NCI-H510A (cell line): Measurements from ENCODE around the gene OR51B4.
"Not testable (repeated sequence)": the region's sequence is repeated elsewhere in the genome, so short reads cannot be mapped to it uniquely, and the experiment has no call there.

Source experiments
- DNase-seq: peaks from one replicate; lab custom pipeline; 2025; lab: John Stamatoyannopoulos, UW

The OR51B4 gene, protein sequence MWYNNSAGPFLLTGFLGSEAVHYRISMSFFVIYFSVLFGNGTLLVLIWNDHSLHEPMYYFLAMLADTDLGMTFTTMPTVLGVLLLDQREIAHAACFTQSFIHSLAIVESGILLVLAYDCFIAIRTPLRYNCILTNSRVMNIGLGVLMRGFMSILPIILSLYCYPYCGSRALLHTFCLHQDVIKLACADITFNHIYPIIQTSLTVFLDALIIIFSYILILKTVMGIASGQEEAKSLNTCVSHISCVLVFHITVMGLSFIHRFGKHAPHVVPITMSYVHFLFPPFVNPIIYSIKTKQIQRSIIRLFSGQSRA

DNA sequence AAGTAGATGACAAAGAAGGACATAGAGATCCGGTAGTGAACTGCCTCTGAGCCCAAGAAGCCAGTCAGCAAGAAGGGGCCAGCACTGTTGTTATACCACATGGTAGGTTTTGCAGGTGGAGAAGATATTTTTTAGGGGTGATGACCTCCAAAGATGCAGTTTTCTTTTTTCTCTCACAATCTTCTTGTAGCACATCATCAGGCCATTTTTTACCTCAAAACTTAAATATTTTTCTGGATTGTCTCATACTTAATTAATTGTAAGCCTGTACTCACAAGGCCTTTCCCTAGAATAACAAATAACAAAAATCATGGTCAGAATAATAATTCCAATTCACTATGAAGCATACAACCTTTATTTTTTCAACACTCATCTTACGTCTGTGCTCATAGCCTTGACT is at the start of gene OR51B4:
OR51B4 (minus strand) TSS at position 101 of the 400 bp plus-strand sequence; CDS start at position 101, 0 bp downstream.
- no peak for DNase-seq

DNA sequence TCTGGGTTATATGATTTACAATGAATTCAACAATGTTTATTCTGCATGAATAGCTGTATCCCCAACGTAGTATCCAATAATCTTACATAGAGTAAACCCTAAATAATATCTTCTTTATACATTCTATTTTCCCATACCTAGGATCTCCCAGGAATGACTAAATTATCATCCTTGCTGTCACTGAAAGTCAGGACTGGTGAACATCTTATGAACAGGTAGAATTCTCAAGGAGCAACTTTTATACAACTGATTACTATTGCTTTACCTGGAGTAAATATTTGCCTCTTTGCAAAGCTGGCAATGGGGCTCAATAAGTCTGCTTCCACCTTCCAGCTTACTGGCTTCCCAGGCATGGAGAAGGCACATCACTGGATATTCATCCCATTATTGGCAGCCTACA is 49.5 kb upstream of the OR51B4 start, which contains the start of gene OR51B6:
OR51B6 (plus strand) TSS at position 301 of the 400 bp plus-strand sequence; CDS start at position 301, 0 bp downstream.
- no peak for DNase-seq

DNA sequence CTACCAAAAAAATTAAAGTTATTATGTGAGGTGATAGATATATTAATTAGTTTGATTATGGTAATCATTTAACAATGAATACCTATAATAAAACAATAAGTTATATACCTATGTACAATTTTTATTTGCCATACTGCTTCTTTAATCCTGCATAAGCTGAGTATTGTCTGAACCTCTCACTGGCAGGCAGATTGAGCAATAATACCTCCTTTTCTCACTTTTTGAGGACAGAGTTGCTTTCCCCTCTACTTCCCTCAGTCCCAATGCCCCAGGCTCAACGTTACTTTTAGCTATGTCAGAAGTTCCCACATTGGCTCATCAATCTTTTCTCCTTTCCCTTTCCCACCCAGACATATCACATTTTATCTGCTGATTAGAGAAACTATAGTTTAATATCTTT is 47.8 kb upstream of the OR51B4 start:
- no peak for DNase-seq

DNA sequence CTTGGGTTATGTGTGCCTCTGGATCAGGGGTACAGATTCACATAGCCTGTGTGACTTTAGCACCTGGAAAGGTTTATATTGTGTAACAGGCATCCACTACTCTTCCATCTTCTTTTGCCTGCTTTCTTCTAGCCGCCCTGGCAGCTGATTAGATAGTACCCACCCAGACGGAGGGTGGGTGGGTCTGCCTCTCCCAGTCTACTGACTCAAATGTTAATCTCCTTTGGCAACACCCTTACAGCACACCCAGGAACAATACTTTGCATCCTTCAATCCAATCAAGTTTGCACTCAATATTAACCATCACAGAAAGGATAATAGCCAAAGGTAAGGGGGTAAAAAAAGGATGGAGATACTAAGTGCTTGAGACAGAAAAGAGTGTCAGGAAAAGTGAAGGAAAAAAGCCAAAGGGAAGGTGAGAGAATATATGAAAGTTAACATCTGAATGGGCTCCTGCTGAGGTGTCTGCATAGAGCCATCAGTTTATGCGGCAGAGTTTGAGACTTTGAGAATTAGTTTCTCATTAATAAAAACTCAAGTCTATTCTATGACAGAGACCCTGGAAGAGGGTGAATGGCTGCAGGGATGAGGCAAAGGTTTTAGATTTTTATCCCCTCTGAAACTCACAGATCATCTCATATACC is 46.9 kb upstream of the OR51B4 start:
- DNase-seq, result no peak

DNA sequence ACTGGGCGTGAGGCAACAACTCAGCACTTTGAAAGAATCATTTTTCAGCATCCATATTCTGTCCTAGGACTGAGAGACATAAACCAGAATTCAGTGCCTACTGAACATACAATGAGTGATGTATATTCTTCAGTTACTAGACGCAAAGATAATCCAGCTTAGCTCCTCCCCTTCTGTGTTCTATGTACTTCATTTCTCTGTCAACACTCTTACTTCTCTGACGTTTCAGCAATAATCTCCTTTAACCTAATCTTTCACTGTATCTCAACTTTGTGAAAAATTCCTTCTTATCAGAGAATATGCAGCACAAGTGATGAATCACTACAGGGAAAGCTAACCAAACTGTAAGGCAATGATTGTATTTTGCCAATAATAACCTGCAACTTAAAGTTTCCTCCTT is 44.1 kb upstream of the OR51B4 start:
- DNase-seq, result no peak

DNA sequence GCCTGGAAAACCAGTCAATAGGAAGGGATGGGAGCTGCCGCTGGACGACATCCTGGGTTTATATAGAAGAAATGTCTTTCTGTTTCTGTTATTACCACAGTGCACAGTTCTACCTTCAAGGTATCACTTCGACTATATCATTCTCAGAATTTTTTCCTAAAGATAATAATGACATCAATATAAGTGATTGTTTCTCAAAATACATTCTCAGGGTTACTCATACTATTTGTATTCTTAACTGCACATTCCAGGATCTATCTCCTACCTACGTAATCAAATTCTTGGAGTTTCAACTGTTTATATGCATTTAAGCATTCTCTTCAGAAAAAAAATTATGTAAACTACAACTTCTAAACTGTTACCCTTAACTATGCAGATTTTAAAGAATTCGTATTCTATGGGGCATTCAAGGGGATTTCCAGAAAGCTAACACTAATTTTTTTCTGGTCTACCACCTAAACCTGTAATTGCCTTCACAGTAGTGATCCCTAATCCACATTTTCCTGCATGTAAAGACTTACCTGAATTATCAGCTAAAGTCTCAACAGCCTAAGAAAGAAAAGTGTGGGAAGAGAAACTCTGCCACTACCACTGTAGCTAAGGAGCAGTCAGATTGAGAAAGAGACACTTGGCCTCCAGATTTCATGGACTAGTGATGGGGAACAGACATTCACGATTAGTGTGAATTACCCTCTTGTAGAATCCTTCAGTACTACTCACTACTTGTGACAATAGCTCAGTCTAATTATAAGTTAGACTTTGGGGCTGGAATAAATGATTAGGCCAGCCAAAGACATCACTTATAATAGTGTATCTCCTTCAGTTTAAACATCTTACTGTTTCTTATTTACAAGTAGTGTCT is 42.0 kb upstream of the OR51B4 start, which contains the start of gene OR51B5:
OR51B5 (minus strand) TSS at position 51 of the 862 bp plus-strand sequence; CDS start at position 51, 0 bp downstream.
- no peak for DNase-seq

DNA sequence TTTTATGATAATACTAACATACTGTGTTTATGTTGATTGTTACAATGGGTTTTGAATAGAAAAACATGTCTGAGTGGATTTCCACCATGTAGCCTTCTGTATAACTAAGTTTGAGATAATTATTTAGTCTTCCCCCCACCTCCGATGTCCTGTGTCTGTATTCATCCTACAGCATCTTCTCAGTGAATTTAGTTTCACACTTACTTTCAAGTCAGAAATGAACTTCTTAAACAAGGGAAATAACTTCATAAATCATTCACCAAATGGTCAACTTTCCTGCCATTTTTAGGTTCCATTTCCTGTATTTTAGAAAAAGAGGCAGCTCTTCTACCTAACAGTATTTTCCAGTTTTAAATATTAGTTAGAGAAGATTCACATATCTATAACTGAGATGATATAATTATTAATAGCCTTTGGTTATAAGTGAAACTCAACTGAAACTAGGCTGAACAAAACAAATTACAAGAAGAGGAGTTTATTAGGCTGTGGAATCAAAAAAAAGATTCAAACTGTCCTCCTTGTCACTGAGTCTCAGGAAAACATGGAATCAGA is 38.1 kb upstream of the OR51B4 start:
- no peak for DNase-seq

DNA sequence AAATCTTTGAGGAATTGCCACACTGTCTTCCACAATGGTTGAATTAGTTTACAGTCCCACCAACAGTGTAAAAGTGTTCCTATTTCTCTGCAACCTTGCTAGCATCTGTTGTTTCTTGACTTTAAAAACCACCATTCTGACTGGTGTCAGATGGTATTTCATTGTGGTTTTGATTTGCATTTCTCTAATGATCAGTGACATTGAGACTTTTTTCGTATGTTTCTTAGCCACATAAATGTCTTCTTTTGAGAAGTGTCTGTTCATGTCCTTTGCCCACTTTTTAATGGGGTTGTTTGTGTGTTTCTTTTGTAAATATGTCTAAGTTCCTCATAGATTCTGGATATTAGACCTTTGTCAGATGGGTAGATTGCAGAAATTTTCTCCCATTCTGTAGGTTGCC is 35.5 kb upstream of the OR51B4 start:
- not testable (repeated sequence) for DNase-seq

DNA sequence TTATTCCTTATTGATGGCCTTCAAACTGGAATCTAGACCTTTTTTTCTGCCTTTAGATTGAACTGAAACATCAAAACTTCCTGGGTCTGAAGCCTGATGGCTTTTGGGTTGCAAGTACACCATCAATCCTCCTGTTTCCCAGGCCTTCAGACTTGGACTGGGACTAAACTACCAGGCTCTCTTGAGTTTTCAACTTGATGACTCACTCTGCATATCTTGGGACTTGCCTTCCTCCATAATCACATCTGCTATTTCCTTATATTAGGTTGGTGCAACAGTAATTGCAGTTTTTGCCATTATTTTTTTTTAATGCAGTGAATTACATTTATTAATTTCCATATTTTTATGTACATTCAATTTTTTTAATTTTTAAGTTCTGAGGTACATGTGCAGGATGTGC is 34.6 kb upstream of the OR51B4 start:
- no peak for DNase-seq

DNA sequence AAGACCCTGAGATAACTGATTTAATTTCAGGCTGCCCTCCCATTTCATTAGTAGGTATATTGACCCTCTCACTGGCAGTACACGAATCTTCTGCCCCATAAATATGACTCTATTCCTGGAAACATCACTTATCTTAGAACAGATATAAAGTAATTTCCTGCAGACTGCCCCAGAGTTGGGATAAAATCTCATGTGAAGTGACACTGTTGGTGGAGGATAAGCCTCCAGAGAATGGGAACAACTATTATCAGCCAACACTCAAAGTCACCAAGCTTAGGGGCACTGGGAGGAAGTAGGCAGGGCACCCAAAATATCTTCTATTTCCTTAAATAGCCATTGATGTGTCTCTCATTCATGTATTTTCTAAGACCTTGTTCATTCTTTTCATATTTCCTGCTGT is 33.4 kb upstream of the OR51B4 start:
- no peak for DNase-seq

DNA sequence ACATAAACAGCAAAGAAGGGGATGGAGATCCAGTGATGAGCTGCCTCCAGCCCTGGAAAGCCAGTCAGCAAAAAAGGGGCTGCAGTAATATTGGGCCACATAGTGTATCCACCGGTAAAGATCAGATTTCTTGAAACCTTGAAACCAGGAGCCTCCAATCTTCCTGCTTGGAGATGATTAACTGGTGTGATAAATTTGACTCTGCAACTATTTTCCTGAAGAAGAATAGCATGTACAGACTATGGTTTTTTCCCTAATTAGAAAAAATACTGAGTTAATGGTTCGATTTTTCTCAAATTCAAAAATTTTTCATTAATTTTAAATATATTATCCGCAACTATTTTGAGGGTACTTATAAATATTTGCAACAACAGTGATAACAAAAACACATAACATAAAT is 22.5 kb upstream of the OR51B4 start, which contains the start of gene OR51B2:
OR51B2 (minus strand) TSS at position 101 of the 400 bp plus-strand sequence; CDS start at position 101, 0 bp downstream.
- DNase-seq, result no peak

DNA sequence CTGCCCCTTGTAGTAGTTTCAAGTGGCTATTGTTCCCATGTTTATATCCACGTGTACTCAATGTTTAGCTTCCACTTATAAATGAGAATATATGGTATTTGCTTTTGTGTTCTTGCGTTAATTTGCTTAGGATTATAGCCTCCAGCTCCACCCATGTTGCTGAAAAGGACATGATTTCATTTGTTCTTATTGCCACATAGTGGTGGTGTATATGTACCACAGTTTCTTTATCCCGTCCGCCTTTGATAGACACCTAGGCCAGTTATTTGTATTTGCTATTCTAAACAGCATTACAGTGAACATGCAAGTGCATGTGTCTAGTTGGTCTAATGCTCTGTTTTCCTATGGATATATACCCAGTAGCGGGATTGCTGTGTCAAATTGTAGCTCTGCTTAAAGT is 15.5 kb upstream of the OR51B4 start:
- no peak for DNase-seq

DNA sequence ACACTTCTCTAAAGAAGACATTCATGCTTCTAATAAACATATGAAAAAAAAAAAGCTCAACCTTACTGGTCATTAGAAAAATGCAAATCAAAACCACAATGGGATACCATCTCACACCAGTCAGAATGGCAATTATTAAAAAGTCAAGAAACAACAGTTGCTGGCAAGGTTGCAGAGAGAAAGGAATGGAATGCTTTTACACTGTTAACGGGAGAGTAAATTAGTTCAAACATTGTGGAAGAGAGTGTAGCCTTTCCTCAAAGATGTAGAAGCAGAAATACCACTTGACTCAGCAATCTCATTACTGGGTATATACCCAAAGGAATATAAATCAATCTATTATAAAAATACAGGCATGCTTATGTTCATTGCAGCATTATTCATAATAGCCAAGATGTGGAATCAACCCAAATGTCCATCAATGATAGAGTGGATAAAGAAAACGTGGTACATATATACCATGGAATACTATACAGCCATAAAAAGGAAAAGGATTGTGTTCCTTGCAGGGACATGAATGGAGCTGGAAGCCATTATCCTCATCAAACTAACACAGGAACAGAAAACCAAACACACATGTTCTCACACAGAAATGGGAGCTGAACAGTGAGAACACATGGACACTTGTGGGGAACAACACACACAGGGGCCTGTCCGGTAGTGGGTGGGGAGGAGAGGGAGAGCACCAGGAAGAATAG is 11.7 kb upstream of the OR51B4 start:
- not testable (repeated sequence) for DNase-seq

DNA sequence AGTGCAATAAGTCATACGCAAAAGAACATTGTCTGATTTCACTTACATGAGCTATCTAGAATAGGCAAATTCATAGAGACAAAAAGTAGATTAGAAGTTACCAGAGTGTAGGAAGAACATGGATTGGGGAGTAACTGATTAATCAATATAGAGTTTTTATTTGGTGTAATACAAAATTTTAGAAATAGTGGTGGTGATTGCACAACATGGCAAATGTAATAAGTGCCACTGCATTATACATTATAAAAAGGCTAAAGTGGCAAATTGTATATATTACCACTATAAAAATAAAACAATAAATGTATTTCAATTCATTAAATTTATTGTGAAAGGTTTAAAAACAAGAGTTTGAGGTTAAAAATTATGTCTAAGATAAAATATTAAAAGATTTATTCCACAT is 8.7 kb upstream of the OR51B4 start:
- DNase-seq, result no peak

DNA sequence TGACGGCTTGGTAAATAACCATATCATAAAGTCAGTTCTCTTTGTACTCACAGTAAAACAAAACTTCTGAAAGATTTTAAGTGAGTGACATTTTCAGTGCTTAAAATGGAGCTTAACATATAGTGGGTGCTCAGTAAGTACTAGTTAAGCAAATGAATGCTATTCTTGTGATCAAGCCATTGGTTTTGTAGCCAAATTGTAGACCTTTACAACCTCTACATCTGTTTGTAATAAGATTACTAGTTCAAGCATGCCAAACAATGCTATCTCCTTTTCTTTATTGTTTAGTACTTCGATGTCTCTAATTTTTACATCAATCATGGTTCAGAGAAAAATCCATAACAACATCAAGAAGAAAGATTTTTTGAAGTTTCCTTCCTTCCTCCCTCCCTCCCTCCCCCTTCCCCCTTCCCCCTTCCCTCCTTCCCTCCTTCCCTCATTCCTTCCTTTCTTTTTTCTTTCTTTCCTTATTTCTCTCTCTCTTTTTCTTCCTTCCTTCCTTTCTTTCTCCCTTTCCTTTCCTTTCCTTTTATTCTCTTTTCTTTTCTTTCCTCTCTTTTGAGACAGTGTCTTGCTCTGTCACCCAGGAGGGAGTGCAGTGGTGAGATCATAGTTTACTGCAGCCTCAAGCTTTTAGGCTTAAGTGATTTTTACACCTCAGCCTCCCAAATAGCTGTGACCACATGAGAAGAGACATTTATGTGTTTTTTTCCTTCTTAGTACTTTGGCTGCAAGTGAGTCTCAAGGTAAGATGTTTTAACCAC is 5.7 kb upstream of the OR51B4 start:
- no peak for DNase-seq

DNA sequence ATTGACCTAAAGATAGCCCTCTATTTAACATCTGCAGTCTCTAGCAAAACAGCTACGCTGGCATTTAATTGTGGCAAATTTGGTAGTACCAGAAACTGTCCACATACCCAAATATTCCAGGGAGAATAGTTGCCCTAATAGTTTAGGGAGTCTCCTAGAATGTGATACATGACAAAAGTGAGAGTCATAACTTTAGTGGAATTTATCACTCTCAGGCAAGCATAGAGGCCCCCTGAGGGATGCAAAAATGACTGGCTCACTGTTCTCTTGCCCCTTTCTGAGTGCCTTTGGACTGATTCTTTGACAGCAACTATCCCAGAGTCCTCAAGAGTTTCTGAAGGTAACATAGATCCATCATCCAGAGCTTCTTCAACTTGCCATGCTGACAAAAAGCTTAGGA is 2.3 kb upstream of the OR51B4 start:
- no peak for DNase-seq

DNA sequence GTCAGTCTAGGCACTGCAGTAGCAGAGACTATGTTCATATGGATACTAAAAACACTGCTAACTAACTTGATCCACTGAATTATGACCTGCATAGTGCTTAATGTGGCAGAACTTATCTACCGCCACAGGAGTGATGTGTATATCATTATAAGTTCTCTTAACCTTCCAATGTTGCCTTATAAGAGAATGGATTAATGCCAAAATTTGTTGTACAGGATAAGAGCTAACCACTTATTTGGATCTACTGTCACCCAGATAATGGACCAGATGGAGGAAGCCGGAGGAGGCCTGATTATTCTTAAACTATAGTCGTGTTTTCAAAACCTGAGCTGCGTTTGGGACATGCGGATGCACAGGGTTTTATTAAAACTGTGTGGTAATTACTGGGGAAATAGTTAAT is 1.9 kb upstream of the OR51B4 start:
- no peak for DNase-seq

DNA sequence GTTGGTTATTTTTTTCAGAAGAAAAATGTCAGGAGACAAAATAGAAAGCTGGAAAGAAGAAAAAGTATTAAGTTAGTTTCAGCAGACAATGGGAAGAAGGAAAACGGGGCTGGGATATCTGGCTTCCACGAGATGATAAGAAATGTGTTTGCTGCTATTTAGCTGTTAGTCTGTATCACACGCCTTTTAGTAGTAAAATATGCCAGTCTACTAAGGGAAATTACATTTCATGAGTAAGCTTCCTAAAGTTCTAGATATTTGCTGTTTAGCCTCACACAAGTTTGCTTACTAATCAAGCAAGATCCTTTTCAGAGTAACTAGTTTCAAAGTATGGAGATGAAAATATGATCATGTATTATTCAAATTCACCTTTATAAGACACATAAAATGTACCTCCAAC is 1.5 kb downstream of the OR51B4 start:
- DNase-seq, result no peak

DNA sequence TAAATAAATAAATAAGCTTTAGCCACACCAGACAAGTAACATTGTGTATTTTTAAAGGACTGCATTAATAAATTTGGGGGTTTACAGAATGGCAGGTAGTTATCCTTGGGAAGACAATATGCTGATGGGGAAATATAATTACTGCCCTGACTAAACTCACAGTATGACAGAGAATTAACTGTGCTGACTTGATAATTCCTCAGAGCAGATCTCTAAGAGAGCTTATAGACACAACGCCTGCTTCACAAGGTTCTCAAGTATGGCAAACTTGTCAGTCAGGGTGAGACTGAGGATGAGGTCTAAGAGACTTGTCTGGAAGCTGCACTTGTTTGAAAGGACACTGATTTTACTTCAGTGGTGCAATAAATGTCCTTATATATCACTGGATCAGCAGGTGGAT is 3.3 kb downstream of the OR51B4 start:
- no peak for DNase-seq

DNA sequence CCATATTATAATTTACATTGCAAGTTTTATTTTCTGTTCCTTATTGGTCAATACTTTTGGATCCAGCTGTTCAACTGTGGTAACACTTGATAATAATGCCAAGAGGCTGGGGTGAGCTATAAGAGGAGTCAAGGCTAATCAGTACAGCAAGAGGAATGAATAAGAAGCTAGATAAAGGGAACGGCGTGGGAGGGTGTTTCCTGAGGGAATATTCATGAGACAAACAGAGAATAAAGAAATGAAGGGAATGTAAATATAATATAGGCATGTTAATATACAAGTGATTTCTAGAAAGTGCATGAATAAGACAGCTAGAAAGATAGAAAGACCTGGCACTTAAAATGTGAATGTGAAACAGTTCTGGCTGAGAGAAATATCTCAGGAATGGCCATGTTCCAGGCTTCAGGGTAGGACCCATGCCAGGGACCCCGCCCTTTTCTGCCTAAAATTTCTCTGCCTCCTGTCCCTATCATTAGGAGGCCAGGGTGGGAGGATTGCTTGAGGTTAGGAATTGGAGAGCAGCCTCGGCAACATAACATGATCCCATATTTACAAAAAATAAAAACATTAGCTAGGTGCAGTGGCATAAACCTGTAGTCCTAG is 3.9 kb downstream of the OR51B4 start:
- DNase-seq, result no peak
